SK-N-SH (cell line): ENCODE measurements around the gene SLCO2A1. TPM values are rescaled to one million over a fixed set of nuclear protein-coding genes. Genes with fewer than 3 reads are reported as not detected.

Experiments used
- CTCF ChIA-PET: fragments of 300-600, 350-600 bp; formaldehyde crosslinking; extraction: SDS; loops from one replicate; lab custom pipeline; 2021; lab: Yijun Ruan, JAX
- POLR2A ChIA-PET: fragments of 350-600 bp; sonication (Branson Sonifier 250); formaldehyde crosslinking; extraction: SDS; loops from one replicate; lab custom pipeline; 2020; ENCODE audit warnings: antibody characterized with exemption, inconsistent platforms; lab: Yijun Ruan, JAX
- DNase-seq: peaks from one replicate; pipeline ENCODE4 v3.0.0; 2012
- H2AFZ ChIP-seq: fragments of 200-600 bp; sonication (generic); 2 replicates; pipeline ENCODE4 v1.8.1; 2016; ENCODE audit warnings: antibody characterized with exemption, mild to moderate bottlenecking, low read depth
- H3F3A ChIP-seq: fragments of 200-600 bp; sonication (generic); replicated peaks from 2 replicates; pipeline ENCODE3; 2016; ENCODE audit warnings: antibody characterized with exemption, mild to moderate bottlenecking; ENCODE audit not compliant: insufficient read depth
- H3K27ac ChIP-seq, 2 experiments: fragments of 200-500 bp in 1 of 2; fragments of 200-600 bp in 1 of 2; sonication (Bioruptor generic) in 1 of 2; sonication (generic), shearing (Covaris generic) in 1 of 2; 2 replicates each; pipeline versions ENCODE4 v1.5.1 to v1.6.1; 2014 to 2016; ENCODE audit warnings: low read depth in 2 of 2, inconsistent platforms in 1 of 2, low read length in 1 of 2, mild to moderate bottlenecking in 1 of 2, mixed read lengths in 1 of 2
- H3K27me3 ChIP-seq: fragments of 200-600 bp; sonication (generic), shearing (Covaris generic); 2 replicates; pipeline ENCODE4 v1.6.1; 2016; ENCODE audit warnings: mixed run types; ENCODE audit not compliant: insufficient read depth
- H3K36me3 ChIP-seq, 2 experiments: fragments of 200-500 bp in 1 of 2; fragments of 200-600 bp in 1 of 2; sonication (Bioruptor generic) in 1 of 2; sonication (generic) in 1 of 2; replicated peaks in 1 of 2; 2 replicates each; pipeline versions ENCODE3 to v1.5.1; 2014 to 2016; ENCODE audit warnings: low read length in 1 of 2, mild to moderate bottlenecking in 1 of 2; ENCODE audit not compliant: insufficient read depth in 2 of 2, control insufficient read depth in 1 of 2
- H3K4me1 ChIP-seq, 2 experiments: fragments of 200-500 bp in 1 of 2; fragments of 200-600 bp in 1 of 2; sonication (Bioruptor generic) in 1 of 2; sonication (generic), shearing (Covaris generic) in 1 of 2; 2 replicates each; pipeline versions ENCODE4 v1.5.1 to v1.6.1; 2014 to 2016; ENCODE audit warnings: low read depth in 1 of 2, low read length in 1 of 2, mixed run types in 1 of 2; ENCODE audit not compliant: insufficient read depth in 2 of 2, control insufficient read depth in 1 of 2
- H3K4me2 ChIP-seq: fragments of 200-600 bp; sonication (generic), shearing (Covaris generic); 2 replicates; pipeline ENCODE4 v1.6.1; 2017; ENCODE audit warnings: mixed run types
- H3K4me3 ChIP-seq, 2 experiments: fragments of 200-500 bp in 1 of 2; fragments of 200-600 bp in 1 of 2; sonication (Bioruptor generic) in 1 of 2; sonication (generic), shearing (Covaris generic) in 1 of 2; 2 replicates each; pipeline versions ENCODE4 v1.5.1 to v1.8.1; 2014 to 2016; ENCODE audit warnings: low read depth in 2 of 2, inconsistent platforms in 1 of 2, low read length in 1 of 2, mild to moderate bottlenecking in 1 of 2, mixed read lengths in 1 of 2, moderate library complexity in 1 of 2
- H3K79me2 ChIP-seq: fragments of 200-600 bp; sonication (generic); 2 replicates; pipeline ENCODE4 v1.8.1; 2017; ENCODE audit warnings: mild to moderate bottlenecking; ENCODE audit not compliant: insufficient read depth
- H3K9ac ChIP-seq: fragments of 200-600 bp; sonication (generic); 2 replicates; pipeline ENCODE4 v1.6.1; 2017; ENCODE audit warnings: mixed run types
- H3K9me2 ChIP-seq: fragments of 200-600 bp; sonication (generic); 2 replicates; pipeline ENCODE4 v1.6.1; 2017; ENCODE audit warnings: mixed run types
- H3K9me3 ChIP-seq: fragments of 200-600 bp; sonication (generic); 2 replicates; pipeline ENCODE4 v1.6.1; 2017; ENCODE audit warnings: mixed run types, mild to moderate bottlenecking, moderate library complexity
- H4K20me1 ChIP-seq: fragments of 200-600 bp; sonication (generic); 2 replicates; pipeline ENCODE4 v1.6.1; 2017; ENCODE audit warnings: mild to moderate bottlenecking, mixed run types; ENCODE audit not compliant: insufficient read depth
- ELF1 ChIP-seq: IDR thresholded peaks from 2 replicates; pipeline ENCODE4 v1.4.0; 2012
- EZH2phosphoT487 ChIP-seq: fragments of 200-600 bp; sonication (generic); IDR thresholded peaks from 2 replicates; pipeline ENCODE4 v1.6.1; 2017; ENCODE audit warnings: low read depth, mixed run types, mild to moderate bottlenecking, antibody characterized with exemption, moderate library complexity, borderline replicate concordance
- FOSL2 ChIP-seq: IDR thresholded peaks from 2 replicates; pipeline ENCODE4 v1.4.0; 2012; ENCODE audit warnings: low read depth, mild to moderate bottlenecking, moderate library complexity, borderline replicate concordance
- GABPA ChIP-seq: IDR thresholded peaks from 2 replicates; pipeline ENCODE4 v1.4.0; 2012; ENCODE audit warnings: low read depth, mild to moderate bottlenecking
- MAX ChIP-seq: IDR thresholded peaks from 2 replicates; pipeline ENCODE4 v1.4.0; 2012; ENCODE audit warnings: low read depth
- MXI1 ChIP-seq: IDR thresholded peaks from 2 replicates; pipeline ENCODE4 v1.6.1; 2012; ENCODE audit warnings: mild to moderate bottlenecking, low read depth, low read length, improper control_type of control experiment
- NRF1 ChIP-seq: IDR thresholded peaks from 2 replicates; pipeline ENCODE4 v1.6.1; 2012; ENCODE audit warnings: low read depth, mild to moderate bottlenecking, low read length
- PBX3 ChIP-seq: IDR thresholded peaks from 2 replicates; pipeline ENCODE4; 2012
- POLR2AphosphoS5 ChIP-seq: IDR thresholded peaks from 2 replicates; pipeline ENCODE4 v1.6.1; 2012; ENCODE audit warnings: low read depth, low read length
- RCOR1 ChIP-seq: fragments of 150-350 bp; IDR thresholded peaks from 2 replicates; pipeline ENCODE4 v1.6.1; 2017; ENCODE audit warnings: antibody characterized with exemption, low read length
- RFX5 ChIP-seq: IDR thresholded peaks from 2 replicates; pipeline ENCODE4 v1.6.1; 2012; ENCODE audit warnings: mild to moderate bottlenecking, improper control_type of control experiment, low read length
- RXRA ChIP-seq: IDR thresholded peaks from 2 replicates; pipeline ENCODE4 v1.4.0; 2012; ENCODE audit warnings: low read depth, mild to moderate bottlenecking, borderline replicate concordance
- SIN3A ChIP-seq: IDR thresholded peaks from 2 replicates; pipeline ENCODE4 v1.6.1; 2012; ENCODE audit warnings: low read depth, mild to moderate bottlenecking, low read length, moderate library complexity, borderline replicate concordance
- TCF12 ChIP-seq: IDR thresholded peaks from 2 replicates; pipeline ENCODE4 v1.4.0; 2012
- YY1 ChIP-seq: IDR thresholded peaks from 2 replicates; pipeline ENCODE4 v1.4.0; 2012; ENCODE audit warnings: low read depth, mild to moderate bottlenecking
- WGBS: methylation state at CpG from one replicate; pipeline ENCODE4 v1.1.6; 2017; ENCODE audit warnings: low lambda C conversion rate; 5-methylcytosine and 5-hydroxymethylcytosine counted together
- polyA plus RNA-seq, 3 experiments: library from polyadenylated mRNA; depleted of rRNA; stranded (reverse); fragments of >200 nt; gene quantifications; 2 replicates each; pipeline ENCODE4 v1.2.3, GENCODE V29; 2012

Gene SLCO2A1
- polyA plus RNA-seq, 1 of the 3 experiments (the other 2 are of a cell fraction): 9.3 TPM

DNA sequence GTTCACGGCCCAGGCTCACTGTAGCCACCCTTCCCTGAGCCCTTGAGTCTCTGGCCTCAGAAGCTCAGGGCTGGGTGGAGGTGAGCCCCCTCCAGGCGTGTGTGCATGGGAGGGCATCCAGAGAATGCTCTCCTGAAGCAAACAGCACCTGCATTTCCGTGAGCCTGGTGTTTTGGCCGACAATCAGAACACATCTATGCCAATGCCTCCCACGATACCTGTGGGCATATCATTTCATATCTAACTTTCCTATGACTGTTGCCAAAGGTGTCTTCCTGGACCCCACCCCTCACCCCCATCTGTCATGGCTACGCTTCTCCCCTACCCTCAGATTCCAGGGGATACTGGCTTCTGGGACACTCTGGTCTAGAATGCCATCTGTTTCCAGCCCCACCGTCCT lies 80.7 kb downstream of the SLCO2A1 start:
- no peak overlapping the region for H3K27ac ChIP-seq
- CTCF ChIA-PET: interaction anchor here (1.2 to 2.4 kb wide), 2 partner anchors 14 to 263 kb away, joined by 3 to 13 read pairs; no protein-coding TSS in a partner anchor
- no peak overlapping the region for H3K4me2 ChIP-seq
- H3K27me3 ChIP-seq: peaks cover 17% of the 10 kb centered on the region; the same call in 1 of the 2 replicates
- H3K9ac ChIP-seq: no peak overlapping the region
- no peaks in the 10 kb centered on the region for H3K79me2 ChIP-seq
- H3K4me1 ChIP-seq: peaks cover 21% of the 10 kb centered on the region in 2 experiments; a peak in 3 of 4 replicates
- no peaks in the 10 kb centered on the region for H3K9me2 ChIP-seq
- H3K4me3 ChIP-seq: no peak overlapping the region
- 81% methylated on average over 6 of the region's 7 CpGs for WGBS
- no peak for TF ChIP-seq GABPA
- TF ChIP-seq RCOR1: no peak
- TF ChIP-seq POLR2AphosphoS5: no peak
- TF ChIP-seq RFX5: no peak
- no peak for TF ChIP-seq MAX
- TF ChIP-seq SIN3A: no peak
- no peak for TF ChIP-seq TCF12
- TF ChIP-seq YY1: no peak
- TF ChIP-seq RXRA: no peak
- no peak for TF ChIP-seq MXI1
- no peak for TF ChIP-seq FOSL2
- no peak for TF ChIP-seq PBX3
- DNase-seq: no peak
- peaks cover 21% of the 10 kb centered on the region for H3F3A ChIP-seq
- H4K20me1 ChIP-seq: no peaks in the 10 kb centered on the region
- H3K9me3 ChIP-seq: 0 out of 2 replicates have a peak, but pooled peaks cover 4% of the 10 kb centered on the region
- H3K36me3 ChIP-seq: no peaks in the 10 kb centered on the region
- POLR2A ChIA-PET: no interaction called here
- H2AFZ ChIP-seq: no peak overlapping the region

- Histone ChIP-seq H3K4me1 (peaks cover 25 to 26% of the 10 kb centered on the region in 2 experiments; a peak in 3 of 4 replicates), H3K9me2 (no peaks in the 10 kb centered on the region), H3K27ac (no peak overlapping the region), H3K36me3 (no peaks in the 10 kb centered on the region), H2AFZ (no peak overlapping the region), H3K4me2 (no peak overlapping the region), H3K79me2 (no peaks in the 10 kb centered on the region), H3K27me3 (peaks cover 17% of the 10 kb centered on the region; the same call in 1 of the 2 replicates), H3K4me3 (no peak overlapping the region), H3K9ac (no peak overlapping the region), H4K20me1 (peaks cover 2% of the 10 kb centered on the region; the same call in 1 of the 2 replicates), H3F3A (peaks cover 28% of the 10 kb centered on the region), H3K9me3 (0 out of 2 replicates have a peak, but pooled peaks cover 4% of the 10 kb centered on the region)
- ChIA-PET CTCF (interaction anchor here (4.1 kb wide), 1 partner anchor 18 kb away, joined by 17 read pairs; no protein-coding TSS in a partner anchor), POLR2A (no interaction called here)
- no peak for TF ChIP-seq ELF1
- TF ChIP-seq NRF1: no peak
- TF ChIP-seq EZH2phosphoT487: no peak
- TF ChIP-seq MXI1: no peak
- WGBS: 94% methylated on average over 4 of the region's 9 CpGs
- DNase-seq: no peak
These were observed 81.5 kb downstream of the SLCO2A1 start for GRCh38 chr3:133948131-133948810.
